ENCODE measurements around the gene GLT8D2. TPM values are rescaled to one million over a fixed set of nuclear protein-coding genes. Genes with fewer than 3 reads are reported as not detected.
"Not testable (repeated sequence)": the region's sequence is repeated elsewhere in the genome, so short reads cannot be mapped to it uniquely, and the experiment has no call there.

The GLT8D2 gene
- total and polyA plus RNA-seq, 5 experiments from 2014 or later = not detected

GRCh38 chr12:104021862-104022261, 28.1 kb downstream of the GLT8D2 start:
- H3K27ac Mint-ChIP-seq, DNase-seq, H3K4me3 Mint-ChIP-seq, ATAC-seq, POLR2A ChIA-PET, H3K4me1 Mint-ChIP-seq, H3K36me3 Mint-ChIP-seq: not testable (repeated sequence)
- H3K27me3 Mint-ChIP-seq = peaks cover 12 to 44% (median 21%) of the 10 kb centered on the region in 5 donors
- H3K9me3 Mint-ChIP-seq = peaks cover 0 to 11% (median 0%) of the 10 kb centered on the region in 9 donors

DNA sequence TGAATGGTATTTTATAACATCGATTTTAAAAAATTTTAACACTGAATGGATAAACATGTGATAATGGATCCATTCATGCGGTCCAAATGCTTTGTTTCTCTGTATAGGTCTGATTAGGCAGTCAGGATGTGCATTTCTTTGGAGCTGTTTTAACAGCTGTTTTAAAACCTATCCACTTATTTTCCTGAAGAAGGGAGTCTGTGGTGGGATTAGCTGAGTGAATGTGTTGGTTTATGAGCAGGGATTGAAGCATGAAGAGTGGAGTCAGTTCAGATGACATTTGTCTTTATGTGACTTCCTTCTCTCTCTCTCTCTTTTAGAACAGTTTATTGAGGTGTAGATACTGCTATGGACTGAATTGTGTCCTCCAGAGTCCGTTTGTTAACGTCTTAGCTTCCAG, 37.7 kb downstream of the GLT8D2 start:
- H3K4me3 Mint-ChIP-seq = no peak overlapping the region
- no peak for ATAC-seq

DNA sequence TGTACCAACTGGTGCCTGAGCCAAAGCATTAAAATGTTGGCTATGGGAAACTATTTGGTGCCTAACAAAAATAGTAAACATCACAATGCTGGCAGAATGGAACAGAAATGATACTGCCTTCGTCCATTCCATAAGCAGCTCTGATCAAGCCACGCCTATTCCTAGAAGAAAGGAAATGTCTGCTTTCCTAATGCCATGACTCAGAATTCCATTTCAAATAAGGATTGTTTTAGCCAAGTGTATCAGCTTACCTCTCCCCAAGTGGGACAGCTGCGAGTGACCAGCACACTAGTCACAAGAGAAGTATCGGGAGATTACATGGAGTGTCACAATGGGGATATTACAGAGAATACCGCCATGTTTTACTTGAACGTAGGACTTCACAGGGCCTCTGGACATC, 38.7 kb downstream of the GLT8D2 start:
- H3K4me3 Mint-ChIP-seq = no peak overlapping the region
- POLR2A ChIA-PET = no interaction called here
- no peak for ATAC-seq

More for the DNA sequence above, 37.7 kb downstream of the GLT8D2 start:
- POLR2A ChIA-PET = no interaction called here
- Mint-ChIP-seq H3K4me1 (no peaks in the 10 kb centered on the region), H3K36me3 (peaks cover 0 to 11% (median 0%) of the 10 kb centered on the region in 3 donors), H3K27ac (no peak overlapping the region), H3K9me3 (peaks cover 0 to 6% (median 0%) of the 10 kb centered on the region in 9 donors), H3K27me3 (peaks cover under 1 to 17% (median 6%) of the 10 kb centered on the region in 5 donors)
- no peak for DNase-seq

GRCh38 chr12:104010606-104011169, 39.3 kb downstream of the GLT8D2 start:
- H3K4me1 Mint-ChIP-seq = no peaks in the 10 kb centered on the region
- ATAC-seq (no peak), DNase-seq (no peak)
- peaks cover 0 to 11% (median 0%) of the 10 kb centered on the region in 3 donors for H3K36me3 Mint-ChIP-seq
- H3K27ac Mint-ChIP-seq = no peak overlapping the region
- H3K27me3 Mint-ChIP-seq = peaks cover 5 to 24% (median 14%) of the 10 kb centered on the region in 5 donors
- H3K4me3 Mint-ChIP-seq = no peak overlapping the region
- H3K9me3 Mint-ChIP-seq = peaks cover 0 to 6% (median 0%) of the 10 kb centered on the region in 9 donors
- POLR2A ChIA-PET = no interaction called here

More for the DNA sequence above, 38.7 kb downstream of the GLT8D2 start:
- H3K9me3 Mint-ChIP-seq = peaks cover 0 to 6% (median 0%) of the 10 kb centered on the region in 9 donors
- DNase-seq = no peak
- peaks cover 0 to 11% (median 0%) of the 10 kb centered on the region in 3 donors for H3K36me3 Mint-ChIP-seq
- peaks cover 3 to 24% (median 11%) of the 10 kb centered on the region in 5 donors for H3K27me3 Mint-ChIP-seq
- H3K4me1 Mint-ChIP-seq = no peaks in the 10 kb centered on the region
- H3K27ac Mint-ChIP-seq = no peak overlapping the region

- no peak for ATAC-seq
- no peak overlapping the region for H3K4me3 Mint-ChIP-seq
- POLR2A ChIA-PET = no interaction called here
- peaks cover 0 to 6% (median 0%) of the 10 kb centered on the region in 9 donors for H3K9me3 Mint-ChIP-seq
- H3K27ac Mint-ChIP-seq = no peak overlapping the region
- H3K27me3 Mint-ChIP-seq = peaks cover 6 to 25% (median 19%) of the 10 kb centered on the region in 5 donors
- H3K4me1 Mint-ChIP-seq = no peaks in the 10 kb centered on the region
- peaks cover 0 to 11% (median 0%) of the 10 kb centered on the region in 3 donors for H3K36me3 Mint-ChIP-seq
- no peak for DNase-seq
Measured at GRCh38 chr12:104010121-104010520, 39.9 kb downstream of the GLT8D2 start.

DNA sequence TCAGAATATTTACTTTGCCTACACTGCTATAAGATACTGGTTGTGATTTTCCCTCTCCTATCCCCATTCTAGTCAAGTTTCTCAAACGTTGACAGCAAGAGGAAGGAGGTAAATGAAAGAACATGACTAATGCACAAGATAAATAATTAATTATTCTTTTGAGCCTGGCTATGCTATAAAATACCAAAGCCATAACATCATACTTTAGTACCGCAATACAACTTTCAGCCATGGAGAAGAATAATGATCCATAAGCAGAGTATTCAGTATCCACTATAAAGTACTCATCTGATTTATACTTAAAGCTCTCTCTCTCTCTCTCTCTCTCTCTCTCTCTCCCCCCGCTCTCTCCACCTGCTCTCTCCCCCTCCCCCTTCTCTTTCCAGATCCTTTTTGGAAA, 43.1 kb downstream of the GLT8D2 start:
- no peaks in the 10 kb centered on the region for H3K4me1 Mint-ChIP-seq
- peaks cover 23 to 45% (median 32%) of the 10 kb centered on the region in 5 donors for H3K27me3 Mint-ChIP-seq
- peaks cover 0 to 11% (median 0%) of the 10 kb centered on the region in 3 donors for H3K36me3 Mint-ChIP-seq
- DNase-seq (no peak), ATAC-seq (no peak)
- POLR2A ChIA-PET = no interaction called here
- peaks cover 0 to 6% (median 0%) of the 10 kb centered on the region in 9 donors for H3K9me3 Mint-ChIP-seq
- no peak overlapping the region for H3K27ac Mint-ChIP-seq
- H3K4me3 Mint-ChIP-seq = no peak overlapping the region

- Mint-ChIP-seq H3K4me3 (no peak overlapping the region), H3K27me3 (peaks cover 31 to 59% (median 42%) of the 10 kb centered on the region in 5 donors), H3K9me3 (peaks cover 0 to 6% (median 0%) of the 10 kb centered on the region in 9 donors), H3K4me1 (no peaks in the 10 kb centered on the region), H3K27ac (no peak overlapping the region), H3K36me3 (peaks cover 0 to 6% (median 0%) of the 10 kb centered on the region in 3 donors)
- POLR2A ChIA-PET = no interaction called here
- ATAC-seq = no peak
- DNase-seq = no peak
Measured at GRCh38 chr12:104003596-104003995, 46.4 kb downstream of the GLT8D2 start.

DNA sequence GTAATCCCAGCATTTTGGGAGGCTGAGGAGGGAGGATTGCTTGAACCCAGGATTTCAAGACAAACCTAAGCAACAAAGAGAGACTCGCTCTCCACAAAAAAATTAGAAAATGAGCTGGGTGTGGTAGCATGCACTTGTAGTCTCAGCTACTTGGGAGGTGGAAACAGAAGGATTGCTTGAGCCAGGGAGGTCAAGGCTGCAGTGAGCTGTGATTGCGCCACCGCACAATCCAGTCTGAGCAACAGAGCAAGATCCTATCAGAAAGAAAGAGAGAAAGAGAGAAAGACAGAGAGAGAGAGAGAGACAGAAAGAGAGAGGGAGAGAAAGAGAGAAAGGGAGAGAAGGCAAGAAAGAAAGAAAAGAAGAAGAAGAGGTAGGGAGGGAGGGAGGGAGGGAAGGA, 47.3 kb downstream of the GLT8D2 start:
- Mint-ChIP-seq H3K27me3 (peaks cover 28 to 56% (median 36%) of the 10 kb centered on the region in 5 donors), H3K4me1 (no peaks in the 10 kb centered on the region), H3K36me3 (no peaks in the 10 kb centered on the region), H3K9me3 (no peaks in the 10 kb centered on the region), H3K4me3 (no peak overlapping the region), H3K27ac (no peak overlapping the region)
- POLR2A ChIA-PET = no interaction called here
- no peak for ATAC-seq
- no peak for DNase-seq

DNA sequence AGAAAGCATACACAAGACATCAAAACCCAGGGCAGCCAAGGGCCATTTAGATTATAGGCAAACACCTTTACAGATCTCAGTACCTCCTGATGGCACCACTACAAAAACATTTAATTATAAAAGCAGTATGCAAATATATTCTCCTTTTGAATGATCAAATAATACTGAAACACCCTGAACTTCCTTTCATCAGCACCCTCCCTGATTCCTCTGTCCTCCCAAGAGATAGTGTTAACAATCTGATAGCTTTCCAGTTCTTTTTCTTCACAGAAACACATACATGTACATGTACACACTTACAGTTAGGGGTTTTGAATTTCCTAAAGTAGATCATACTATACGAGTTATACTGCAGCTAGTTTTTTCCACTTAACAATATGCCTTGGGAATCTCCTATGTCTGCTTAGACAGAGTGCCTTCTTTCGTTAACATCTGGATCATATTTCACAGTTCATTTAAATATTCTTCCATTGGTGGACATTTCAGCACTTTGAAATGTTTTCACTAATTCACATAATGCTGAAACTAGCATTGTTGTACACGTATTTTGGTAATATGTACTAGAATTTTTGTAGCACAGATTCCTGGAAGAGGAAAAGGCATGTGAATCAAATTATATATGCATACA, 49.1 kb downstream of the GLT8D2 start:
- Mint-ChIP-seq H3K4me1 (no peaks in the 10 kb centered on the region), H3K36me3 (no peaks in the 10 kb centered on the region), H3K9me3 (no peaks in the 10 kb centered on the region), H3K27ac (peak overlapping the region in 1 of 10 donors; percentile 25), H3K27me3 (peaks cover 28 to 46% (median 32%) of the 10 kb centered on the region in 5 donors), H3K4me3 (no peak overlapping the region)
- POLR2A ChIA-PET = no interaction called here
- ATAC-seq = no peak
- no peak for DNase-seq

DNA sequence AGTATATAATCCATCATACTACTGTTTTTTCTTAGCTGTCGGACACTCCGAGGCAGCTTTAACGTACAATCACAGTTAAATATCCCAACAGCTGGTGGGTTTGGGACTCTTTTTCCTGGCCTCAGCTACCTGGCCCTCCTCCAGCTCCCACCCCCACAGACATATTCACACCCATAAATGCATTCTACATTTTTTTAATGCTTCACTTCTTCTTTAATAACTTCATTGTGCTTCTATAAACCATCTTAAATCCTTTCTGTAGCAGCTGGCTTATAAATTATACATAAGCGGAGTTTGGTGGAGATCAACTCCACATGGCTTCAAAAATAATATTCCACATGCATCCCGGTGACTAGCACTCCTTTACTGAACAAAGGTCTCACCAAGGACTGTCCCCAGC, 51.0 kb downstream of the GLT8D2 start:
- no peaks in the 10 kb centered on the region for H3K4me1 Mint-ChIP-seq
- no peak overlapping the region for H3K27ac Mint-ChIP-seq
- ATAC-seq = no peak
- POLR2A ChIA-PET = no interaction called here
- H3K9me3 Mint-ChIP-seq = no peaks in the 10 kb centered on the region
- no peak overlapping the region for H3K4me3 Mint-ChIP-seq
- H3K36me3 Mint-ChIP-seq = no peaks in the 10 kb centered on the region
- no peak for DNase-seq
- peaks cover 18 to 43% (median 25%) of the 10 kb centered on the region in 5 donors for H3K27me3 Mint-ChIP-seq

DNA sequence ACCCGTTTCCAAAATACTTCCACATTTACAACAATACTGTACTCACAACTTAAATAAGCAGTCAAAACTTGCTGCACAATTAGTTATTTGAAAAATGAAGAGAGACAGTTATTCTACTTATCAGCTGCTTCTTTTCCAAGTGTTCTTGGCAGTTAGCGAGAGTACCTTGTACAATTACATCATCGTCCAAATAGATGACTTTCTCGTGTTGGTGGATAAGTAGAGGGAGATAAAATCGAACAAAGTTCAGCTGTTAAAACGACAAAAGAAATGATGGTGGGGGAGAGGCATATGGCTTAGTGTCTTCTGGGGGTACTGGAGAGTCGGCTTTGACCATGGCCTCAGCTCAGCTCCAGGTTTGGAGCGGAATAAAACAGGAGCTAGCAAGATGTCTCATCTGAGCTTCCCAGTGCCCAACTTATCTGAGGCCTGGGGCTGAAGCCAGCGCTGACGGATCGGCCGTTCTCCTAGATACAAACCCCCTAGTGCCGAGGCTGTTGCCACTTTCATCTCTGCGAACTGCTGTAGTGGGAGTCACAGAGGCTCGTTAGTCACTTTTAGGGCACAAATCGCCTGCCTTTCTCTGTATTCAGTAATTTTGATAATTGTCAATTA, 52.6 kb downstream of the GLT8D2 start:
- DNase-seq (no peak), ATAC-seq (no peak)
- Mint-ChIP-seq H3K27ac (no peak overlapping the region), H3K36me3 (no peaks in the 10 kb centered on the region), H3K9me3 (no peaks in the 10 kb centered on the region), H3K4me1 (no peaks in the 10 kb centered on the region), H3K4me3 (no peak overlapping the region), H3K27me3 (peaks cover 10 to 28% (median 12%) of the 10 kb centered on the region in 5 donors)
- POLR2A ChIA-PET = no interaction called here

DNA sequence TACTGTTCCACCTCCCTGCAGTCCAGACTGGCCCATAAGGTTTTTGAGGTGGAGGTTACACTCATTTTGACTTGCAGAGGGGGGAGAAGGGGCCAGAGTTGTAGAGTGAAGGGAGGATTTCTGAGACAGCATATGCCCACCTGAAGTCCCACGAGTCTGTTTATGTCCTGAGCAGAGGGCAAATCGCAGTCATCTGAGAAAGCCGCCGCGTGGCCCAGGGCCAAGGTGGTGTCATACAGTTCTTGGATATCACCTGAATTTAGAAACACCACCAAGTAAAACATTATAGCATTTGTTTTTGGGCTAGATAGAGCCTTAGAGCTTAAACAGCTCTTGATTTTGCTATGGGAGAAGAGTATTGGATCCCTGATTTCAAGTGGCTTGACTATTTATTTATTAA, 53.4 kb downstream of the GLT8D2 start:
- POLR2A ChIA-PET = no interaction called here
- DNase-seq = no peak
- ATAC-seq = no peak
- no peak overlapping the region for H3K4me3 Mint-ChIP-seq
- no peaks in the 10 kb centered on the region for H3K36me3 Mint-ChIP-seq
- peaks cover 8 to 25% (median 10%) of the 10 kb centered on the region in 5 donors for H3K27me3 Mint-ChIP-seq
- H3K27ac Mint-ChIP-seq = no peak overlapping the region
- H3K4me1 Mint-ChIP-seq = no peaks in the 10 kb centered on the region
- H3K9me3 Mint-ChIP-seq = no peaks in the 10 kb centered on the region

DNA sequence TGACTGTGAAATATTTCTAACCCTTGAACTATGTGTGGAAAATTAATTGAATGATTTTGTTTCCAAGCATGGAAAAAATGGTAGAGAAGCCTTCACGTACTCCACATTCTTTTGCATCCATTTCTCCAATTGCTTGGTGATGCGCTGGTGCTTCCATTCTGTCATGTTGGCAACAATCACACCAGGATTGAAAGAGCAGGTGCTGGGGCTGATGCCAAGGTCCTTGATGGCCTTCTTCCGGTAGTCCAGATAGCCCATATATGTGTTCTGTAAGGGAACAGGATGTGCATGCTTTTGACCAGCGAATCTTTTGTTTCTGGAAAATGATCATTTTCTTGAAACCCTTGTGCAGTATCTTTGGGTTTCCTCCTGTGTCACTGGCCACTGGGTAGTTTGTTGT, 55.8 kb downstream of the GLT8D2 start:
- no peaks in the 10 kb centered on the region for H3K4me1 Mint-ChIP-seq
- H3K4me3 Mint-ChIP-seq = no peak overlapping the region
- peaks cover 0 to 5% (median 3%) of the 10 kb centered on the region in 5 donors for H3K27me3 Mint-ChIP-seq
- peaks cover 0 to 7% (median 0%) of the 10 kb centered on the region in 3 donors for H3K36me3 Mint-ChIP-seq
- no peaks in the 10 kb centered on the region for H3K9me3 Mint-ChIP-seq
- DNase-seq = no peak
- POLR2A ChIA-PET = no interaction called here
- no peak for ATAC-seq
- H3K27ac Mint-ChIP-seq = peak overlapping the region in 1 of 10 donors; percentile 1

Measured in naive thymus-derived CD8-positive, alpha-beta T cell (primary cell).